ENCODE data around the gene USP7.

DNA sequence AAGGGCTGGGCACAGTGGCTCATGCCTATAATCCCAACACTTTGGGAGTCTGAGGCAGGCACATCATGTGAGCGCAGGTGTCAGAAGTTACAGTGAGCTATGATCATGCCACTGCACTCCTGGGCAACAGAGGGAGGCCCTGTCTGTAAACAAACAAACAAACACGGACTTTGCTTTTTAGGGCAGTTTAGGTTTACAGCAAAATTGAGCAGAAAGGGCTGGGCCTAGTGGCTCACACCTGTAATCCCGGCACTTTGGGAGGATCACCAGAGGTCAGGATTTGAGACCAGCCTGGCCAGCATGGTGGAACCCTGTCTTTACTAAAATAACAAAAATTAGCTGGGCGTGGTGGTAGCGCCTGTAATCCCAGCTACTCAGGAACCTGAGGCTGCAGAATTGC lies 91.6 kb downstream of the USP7 start:
- no peak for TF ChIP-seq POLR2A (IDR thresholded peaks at IDR 0.05; ENCODE audit: low read length)
- no peak for TF ChIP-seq GATA1 (IDR thresholded peaks at IDR 0.05; ENCODE audit: low read depth, low read length)

Measured in erythroblast (primary cell).